GM18520 (cell line): Measurements from ENCODE around the gene ASCL2.

Experiments
- ATAC-seq: cut with Tn5 transposase; IDR thresholded peaks from one replicate; pipeline ENCODE4 v1.9.1; 2021; ENCODE audit not compliant: unreplicated experiment

Gene ASCL2

GRCh38 chr11:2275334-2276279 lies 5.2 kb upstream of the ASCL2 start:
- no peak for ATAC-seq

GRCh38 chr11:2273771-2274170 lies 3.4 kb upstream of the ASCL2 start:
- no peak for ATAC-seq

- no peak for ATAC-seq
Measured at GRCh38 chr11:2273311-2273710, 2.9 kb upstream of the ASCL2 start.

- no peak for ATAC-seq
Measured at GRCh38 chr11:2272946-2273280, 2.5 kb upstream of the ASCL2 start.

GRCh38 chr11:2272228-2272945 lies 2.0 kb upstream of the ASCL2 start:
- no peak for ATAC-seq

- no peak for ATAC-seq
Measured at GRCh38 chr11:2271327-2272227, 1.2 kb upstream of the ASCL2 start.

GRCh38 chr11:2271077-2271326 lies 614 bp upstream of the ASCL2 start:
- no peak for ATAC-seq

- ATAC-seq: no peak
Measured at GRCh38 chr11:2269601-2270321, 627 bp downstream of the ASCL2 start.

- no peak for ATAC-seq
Measured at GRCh38 chr11:2268729-2269600, 1.4 kb downstream of the ASCL2 start.

GRCh38 chr11:2267851-2268728 lies 2.3 kb downstream of the ASCL2 start:
- ATAC-seq: no peak

GRCh38 chr11:2267306-2267850 lies 3.0 kb downstream of the ASCL2 start:
- no peak for ATAC-seq

- no peak for ATAC-seq
Measured at GRCh38 chr11:2266586-2267305, 3.6 kb downstream of the ASCL2 start.

- ATAC-seq: no peak
Measured at GRCh38 chr11:2265854-2266585, 4.4 kb downstream of the ASCL2 start.

GRCh38 chr11:2265396-2265795 lies 5.0 kb downstream of the ASCL2 start:
- no peak for ATAC-seq

- ATAC-seq: no peak
Measured at GRCh38 chr11:2264366-2265053, 5.9 kb downstream of the ASCL2 start.

- ATAC-seq: no peak
Measured at GRCh38 chr11:2263724-2264360, 6.5 kb downstream of the ASCL2 start.
